GM06990 (cell line): ENCODE data around the gene FOXJ3.

Source experiments
- DNase-seq: peaks from one replicate; pipeline ENCODE4 v3.0.0-alpha.2; 2011; ENCODE audit not compliant: insufficient read length; ENCODE audit errors: extremely low read depth
- H3K27me3 ChIP-seq: replicated peaks from 2 replicates; pipeline ENCODE4 v1.6.0; 2011; ENCODE audit warnings: low read length; ENCODE audit not compliant: control insufficient read depth, insufficient read depth
- H3K36me3 ChIP-seq: 2 replicates; pipeline ENCODE4 v1.5.1; 2011; ENCODE audit warnings: low read length; ENCODE audit not compliant: control insufficient read depth, insufficient read depth
- H3K4me3 ChIP-seq: replicated peaks from 2 replicates; pipeline ENCODE4 v1.5.1; 2011; ENCODE audit warnings: low read depth, mild to moderate bottlenecking, control low read depth, low read length
- TF ChIP-seq, protein P1 (sequence below): IDR thresholded peaks from 2 replicates; pipeline ENCODE4 v1.5.1; 2011; ENCODE audit warnings: low read length, control low read depth, mild to moderate bottlenecking, inconsistent platforms; ENCODE audit not compliant: insufficient read depth, poor library complexity, severe bottlenecking

FOXJ3 gene

DNA sequence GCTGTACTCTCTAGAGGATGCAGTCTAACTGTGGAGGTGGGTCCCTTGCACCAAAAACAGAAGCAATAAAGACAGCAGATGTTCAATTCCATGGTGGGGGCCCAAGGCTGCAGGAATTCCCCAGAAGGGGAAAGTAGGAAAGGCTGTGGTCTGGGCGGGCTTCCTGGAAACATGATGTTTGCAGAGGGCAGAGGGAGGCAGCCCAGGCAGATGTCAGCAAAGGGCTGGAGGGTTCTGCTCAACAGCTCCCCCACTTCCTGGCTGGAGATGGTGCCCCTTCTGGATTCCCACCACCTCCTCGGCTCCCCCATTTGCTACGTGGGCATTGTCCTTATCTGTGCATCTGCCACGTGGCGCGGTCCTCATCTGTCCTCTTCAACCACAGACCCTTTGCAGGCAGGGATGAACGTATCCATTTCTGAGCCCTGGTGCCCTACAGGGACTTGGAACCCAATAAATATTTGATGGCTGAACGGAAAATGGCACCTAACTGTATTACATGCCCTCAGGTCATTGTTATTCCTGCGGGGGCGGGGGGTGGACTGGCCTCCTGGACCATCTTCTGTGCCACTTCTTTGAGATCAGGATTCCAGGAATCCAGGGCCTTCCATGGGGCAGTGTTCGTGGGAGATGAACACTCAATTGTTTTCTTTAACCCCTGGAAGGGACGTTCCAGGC, 190.2 kb downstream of the FOXJ3 start:
- no peak for DNase-seq
- Histone ChIP-seq H3K4me3 (no peak overlapping the region), H3K27me3 (peaks cover 2% of the 10 kb centered on the region), H3K36me3 (no peaks in the 10 kb centered on the region)
- TF ChIP-seq, protein P1, sequence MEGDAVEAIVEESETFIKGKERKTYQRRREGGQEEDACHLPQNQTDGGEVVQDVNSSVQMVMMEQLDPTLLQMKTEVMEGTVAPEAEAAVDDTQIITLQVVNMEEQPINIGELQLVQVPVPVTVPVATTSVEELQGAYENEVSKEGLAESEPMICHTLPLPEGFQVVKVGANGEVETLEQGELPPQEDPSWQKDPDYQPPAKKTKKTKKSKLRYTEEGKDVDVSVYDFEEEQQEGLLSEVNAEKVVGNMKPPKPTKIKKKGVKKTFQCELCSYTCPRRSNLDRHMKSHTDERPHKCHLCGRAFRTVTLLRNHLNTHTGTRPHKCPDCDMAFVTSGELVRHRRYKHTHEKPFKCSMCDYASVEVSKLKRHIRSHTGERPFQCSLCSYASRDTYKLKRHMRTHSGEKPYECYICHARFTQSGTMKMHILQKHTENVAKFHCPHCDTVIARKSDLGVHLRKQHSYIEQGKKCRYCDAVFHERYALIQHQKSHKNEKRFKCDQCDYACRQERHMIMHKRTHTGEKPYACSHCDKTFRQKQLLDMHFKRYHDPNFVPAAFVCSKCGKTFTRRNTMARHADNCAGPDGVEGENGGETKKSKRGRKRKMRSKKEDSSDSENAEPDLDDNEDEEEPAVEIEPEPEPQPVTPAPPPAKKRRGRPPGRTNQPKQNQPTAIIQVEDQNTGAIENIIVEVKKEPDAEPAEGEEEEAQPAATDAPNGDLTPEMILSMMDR, result no peak

DNA sequence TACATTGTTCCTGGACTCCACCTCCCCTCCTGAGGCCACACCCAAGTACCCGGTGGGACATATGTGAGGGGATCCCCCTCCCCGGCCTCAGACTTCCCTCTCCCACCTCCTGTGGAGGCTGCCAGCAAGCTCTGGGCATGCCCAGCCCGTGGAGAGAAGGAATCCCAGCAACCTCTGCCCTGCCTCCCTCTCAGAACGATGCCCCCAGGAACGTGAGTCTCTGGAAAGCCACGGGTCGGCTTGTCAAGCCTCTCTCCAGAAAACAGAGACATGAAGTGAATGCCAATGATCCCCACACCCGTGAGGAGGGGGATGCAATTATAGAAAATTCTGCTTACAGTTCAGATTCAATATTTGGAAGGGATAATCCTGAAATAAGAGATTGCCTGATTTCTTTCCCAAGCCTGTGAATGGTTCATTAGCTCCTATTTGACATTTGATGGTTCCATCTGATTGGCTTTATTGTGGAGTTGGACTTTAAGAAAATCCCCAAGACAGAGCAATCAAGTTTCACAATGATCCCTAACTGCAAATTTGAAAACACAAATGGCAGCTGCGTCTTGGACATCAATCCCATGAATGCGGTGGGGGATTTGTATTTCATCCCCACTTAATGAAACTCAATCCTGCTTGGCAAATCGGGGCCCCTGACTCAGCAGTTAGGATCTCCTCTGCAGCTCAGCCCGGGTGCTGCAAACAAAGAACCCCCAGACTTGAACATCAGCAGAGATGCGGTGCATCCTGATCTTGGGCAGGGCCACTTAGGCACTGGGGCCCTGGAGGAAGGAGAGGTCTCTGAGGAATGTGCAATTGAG, 190.9 kb downstream of the FOXJ3 start:
- no peak for DNase-seq
- Histone ChIP-seq H3K4me3 (no peak overlapping the region), H3K36me3 (no peaks in the 10 kb centered on the region), H3K27me3 (peaks cover 2% of the 10 kb centered on the region)
- TF ChIP-seq, protein P1, result no peak

DNA sequence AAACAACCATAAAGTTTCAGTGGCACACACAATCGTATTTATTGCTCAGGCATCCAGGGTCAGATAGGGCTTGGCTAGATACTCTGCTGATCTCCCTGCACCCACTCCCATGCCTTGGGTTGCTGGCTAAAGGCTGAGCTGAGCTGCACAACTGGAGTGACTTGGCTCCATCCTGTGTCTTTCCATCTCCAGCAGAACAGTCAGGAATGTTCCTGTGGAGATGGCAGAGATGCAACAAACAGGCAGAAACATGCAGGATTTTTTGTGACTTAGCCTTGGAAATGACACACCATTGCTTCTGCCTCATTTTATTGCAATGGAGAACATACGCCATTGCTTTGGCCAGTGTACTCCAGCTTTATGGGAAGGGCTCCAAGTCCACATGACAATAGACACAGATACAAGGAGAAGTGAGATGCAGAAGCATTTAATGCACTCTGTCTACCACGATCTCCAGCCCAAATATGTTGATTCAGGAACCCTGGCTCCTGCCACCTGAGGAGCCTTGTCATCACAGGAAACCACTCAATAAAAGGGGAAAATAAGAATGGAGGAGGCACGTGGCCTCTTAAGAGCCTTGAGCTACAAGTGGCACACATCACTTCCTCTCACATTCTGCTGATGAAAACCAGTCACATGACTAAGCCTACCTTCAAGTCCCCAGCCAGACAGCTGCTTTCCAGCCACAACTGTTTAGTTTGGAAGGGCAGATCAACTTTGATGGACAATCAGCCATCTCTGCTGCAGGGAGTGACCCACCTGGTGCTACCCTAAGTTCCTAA, 191.9 kb downstream of the FOXJ3 start:
- TF ChIP-seq, protein P1, result no peak
- Histone ChIP-seq H3K27me3 (peaks cover 2% of the 10 kb centered on the region), H3K36me3 (no peaks in the 10 kb centered on the region), H3K4me3 (no peak overlapping the region)
- no peak for DNase-seq

DNA sequence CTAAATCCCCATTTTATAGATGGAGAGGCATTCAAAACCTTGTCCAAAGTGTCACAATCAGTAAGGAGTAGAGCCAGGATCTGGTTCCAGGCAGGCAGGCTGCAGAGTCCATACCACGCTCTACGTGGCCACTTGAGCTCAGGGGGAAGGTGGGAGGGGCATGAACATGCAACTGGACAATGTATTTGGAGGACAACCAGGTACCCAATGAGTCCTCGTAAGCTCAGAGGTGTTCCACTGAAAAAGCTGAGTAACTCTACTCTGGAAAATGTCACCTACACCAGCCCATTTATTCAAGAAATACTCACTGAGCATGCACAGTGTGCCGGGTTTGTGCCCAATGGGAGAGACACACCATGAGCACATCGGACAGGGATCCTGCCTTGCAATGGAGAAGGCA, 193.1 kb downstream of the FOXJ3 start:
- Histone ChIP-seq H3K4me3 (no peak overlapping the region), H3K27me3 (peaks cover 2% of the 10 kb centered on the region; the same call in 1 of the 2 replicates), H3K36me3 (no peaks in the 10 kb centered on the region)
- DNase-seq, result no peak
- TF ChIP-seq, protein P1, result no peak

DNA sequence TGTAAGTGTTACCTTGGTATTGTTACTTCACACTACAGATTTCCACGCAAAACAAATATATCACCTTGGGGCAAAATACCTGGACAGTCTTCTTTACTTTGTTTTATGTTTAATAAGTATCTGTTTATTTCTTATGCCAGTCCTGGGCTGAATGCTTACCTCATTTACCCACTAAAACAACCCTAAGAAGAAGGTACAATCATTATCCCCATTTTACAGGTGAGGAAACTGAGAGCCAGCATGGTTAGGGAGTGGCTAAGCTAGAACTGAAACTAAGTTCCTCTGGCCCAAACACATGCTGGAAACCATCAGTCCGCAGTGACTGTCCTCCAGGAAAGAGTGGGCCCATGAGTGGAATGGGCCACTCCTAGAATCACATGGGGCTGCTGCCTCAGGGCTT, 194.8 kb downstream of the FOXJ3 start:
- Histone ChIP-seq H3K4me3 (no peak overlapping the region), H3K36me3 (no peaks in the 10 kb centered on the region), H3K27me3 (peaks cover 4% of the 10 kb centered on the region)
- TF ChIP-seq, protein P1, result no peak
- DNase-seq, result no peak
